HepG2 (cell line): ENCODE results near the gene ANKZF1. TPM values are rescaled to one million over a fixed set of nuclear protein-coding genes. Genes with fewer than 3 reads are reported as not detected.

Experiments used
- ETV5 ChIP-seq: IDR thresholded peaks from 2 replicates; pipeline ENCODE4 v1.6.1; 2018; ENCODE audit warnings: missing biosample characterization, missing genetic modification reagents, inconsistent platforms, borderline replicate concordance
- HOXA5 ChIP-seq: sonication (generic); formaldehyde crosslinking; IDR thresholded peaks from 2 replicates; pipeline ENCODE4 v1.4.0; 2020; ENCODE audit warnings: missing genetic modification reagents
- MTERF4 ChIP-seq: sonication (generic); formaldehyde crosslinking; IDR thresholded peaks from 2 replicates; pipeline ENCODE4 v1.8.0; 2023; ENCODE audit warnings: mild to moderate bottlenecking, missing genetic modification reagents
- SMAD9 ChIP-seq: sonication (generic); formaldehyde crosslinking; IDR thresholded peaks from 2 replicates; pipeline ENCODE4 v1.5.1; 2020; ENCODE audit warnings: mild to moderate bottlenecking, missing genetic modification reagents
- SP140L ChIP-seq: sonication (generic); formaldehyde crosslinking; IDR thresholded peaks from 2 replicates; pipeline ENCODE4 v1.4.0; 2020; ENCODE audit warnings: missing genetic modification reagents, borderline replicate concordance
- ZNF282 ChIP-seq: fragments of 450-650 bp; IDR thresholded peaks from 2 replicates; pipeline ENCODE4 v1.6.1; 2018; ENCODE audit not compliant: partially characterized antibody
- ZNF407 ChIP-seq: sonication (generic); formaldehyde crosslinking; IDR thresholded peaks from one replicate; pipeline ENCODE4 v1.5.1; 2020; ENCODE audit warnings: mild to moderate bottlenecking, missing genetic modification reagents; ENCODE audit errors: not compliant biosample characterization
- ZNF556 ChIP-seq: sonication (generic); formaldehyde crosslinking; IDR thresholded peaks from 2 replicates; pipeline ENCODE4 v1.4.0; 2020; ENCODE audit warnings: mild to moderate bottlenecking, missing genetic modification reagents, borderline replicate concordance
- polyA plus RNA-seq, 8 experiments: library from polyadenylated mRNA; depleted of rRNA in 3 of 8; stranded (reverse) in 7 of 8; unstranded in 1 of 8; fragments of >200 nt; fragmentation: Illumina TruSeq in 4 of 8; extraction: Trizol in 4 of 8; gene quantifications; 2 replicates each; pipeline versions ENCODE4 v1.2.1 to v1.2.3, GENCODE V29; 2011 to 2016; ENCODE audit warnings: low read depth in 4 of 8, missing spikeins in 1 of 8, mixed read lengths in 1 of 8; ENCODE audit not compliant: insufficient read depth in 1 of 8
- total RNA-seq, 5 experiments: library from RNA; depleted of rRNA; stranded (reverse); fragments of >200 nt; fragmentation: Illumina TruSeq; extraction: Trizol; gene quantifications; 2 replicates each; pipeline ENCODE4 v1.2.3, GENCODE V29; 2016; ENCODE audit warnings: low read depth in 1 of 5
- TF ChIP-seq, protein P1 (sequence below), 2 experiments: sonication (generic) in 1 of 2; formaldehyde crosslinking in 1 of 2; IDR thresholded peaks; 2 replicates each; pipeline versions ENCODE4 v1.4.0 to v1.6.1; 2018 to 2020; ENCODE audit warnings: missing genetic modification reagents in 2 of 2, borderline replicate concordance in 1 of 2, low read depth in 1 of 2, mild to moderate bottlenecking in 1 of 2, missing biosample characterization in 1 of 2
- TF ChIP-seq, protein P2 (sequence below): sonication (generic); formaldehyde crosslinking; conservative IDR thresholded peaks from 2 replicates; pipeline ENCODE4 v1.4.0; 2020; ENCODE audit warnings: missing genetic modification reagents

Gene ANKZF1
- total and polyA plus RNA-seq, 2 of the 13 experiments (the other 11 are each of a cell fraction or from before 2014, with no cell fraction given) = 25.3 to 128 TPM

GRCh38 chr2:219278655-219279150 is 49.1 kb downstream of the ANKZF1 start (continued):
- TF ChIP-seq, protein P1, sequence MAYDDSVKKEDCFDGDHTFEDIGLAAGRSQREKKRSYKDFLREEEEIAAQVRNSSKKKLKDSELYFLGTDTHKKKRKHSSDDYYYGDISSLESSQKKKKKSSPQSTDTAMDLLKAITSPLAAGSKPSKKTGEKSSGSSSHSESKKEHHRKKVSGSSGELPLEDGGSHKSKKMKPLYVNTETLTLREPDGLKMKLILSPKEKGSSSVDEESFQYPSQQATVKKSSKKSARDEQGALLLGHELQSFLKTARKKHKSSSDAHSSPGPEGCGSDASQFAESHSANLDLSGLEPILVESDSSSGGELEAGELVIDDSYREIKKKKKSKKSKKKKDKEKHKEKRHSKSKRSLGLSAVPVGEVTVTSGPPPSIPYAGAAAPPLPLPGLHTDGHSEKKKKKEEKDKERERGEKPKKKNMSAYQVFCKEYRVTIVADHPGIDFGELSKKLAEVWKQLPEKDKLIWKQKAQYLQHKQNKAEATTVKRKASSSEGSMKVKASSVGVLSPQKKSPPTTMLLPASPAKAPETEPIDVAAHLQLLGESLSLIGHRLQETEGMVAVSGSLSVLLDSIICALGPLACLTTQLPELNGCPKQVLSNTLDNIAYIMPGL (CRISPR knock-in tag; IDR thresholded peaks at IDR 0.05; ENCODE audit: borderline replicate concordance in 1 of 2, low read depth in 1 of 2) = no peak
- TF ChIP-seq SP140L (CRISPR knock-in tag) (no peak), SMAD9 (CRISPR knock-in tag) (no peak), ETV5 (CRISPR knock-in tag) (no peak), ZNF407 (CRISPR knock-in tag) (no peak), ZNF282 (no peak), HOXA5 (CRISPR knock-in tag) (no peak), MTERF4 (CRISPR knock-in tag) (no peak), ZNF556 (CRISPR knock-in tag) (no peak)
- TF ChIP-seq, protein P2, sequence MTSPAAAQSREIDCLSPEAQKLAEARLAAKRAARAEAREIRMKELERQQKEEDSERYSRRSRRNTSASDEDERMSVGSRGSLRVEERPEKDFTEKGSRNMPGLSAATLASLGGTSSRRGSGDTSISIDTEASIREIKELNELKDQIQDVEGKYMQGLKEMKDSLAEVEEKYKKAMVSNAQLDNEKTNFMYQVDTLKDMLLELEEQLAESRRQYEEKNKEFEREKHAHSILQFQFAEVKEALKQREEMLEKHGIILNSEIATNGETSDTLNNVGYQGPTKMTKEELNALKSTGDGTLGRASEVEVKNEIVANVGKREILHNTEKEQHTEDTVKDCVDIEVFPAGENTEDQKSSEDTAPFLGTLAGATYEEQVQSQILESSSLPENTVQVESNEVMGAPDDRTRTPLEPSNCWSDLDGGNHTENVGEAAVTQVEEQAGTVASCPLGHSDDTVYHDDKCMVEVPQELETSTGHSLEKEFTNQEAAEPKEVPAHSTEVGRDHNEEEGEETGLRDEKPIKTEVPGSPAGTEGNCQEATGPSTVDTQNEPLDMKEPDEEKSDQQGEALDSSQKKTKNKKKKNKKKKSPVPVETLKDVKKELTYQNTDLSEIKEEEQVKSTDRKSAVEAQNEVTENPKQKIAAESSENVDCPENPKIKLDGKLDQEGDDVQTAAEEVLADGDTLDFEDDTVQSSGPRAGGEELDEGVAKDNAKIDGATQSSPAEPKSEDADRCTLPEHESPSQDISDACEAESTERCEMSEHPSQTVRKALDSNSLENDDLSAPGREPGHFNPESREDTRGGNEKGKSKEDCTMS = no peak
